Peyer's patch (tissue), 4 donors: Measurements from ENCODE around the gene ABTB1. TPM values are rescaled to one million over a fixed set of nuclear protein-coding genes. Genes with fewer than 3 reads are reported as not detected.

Experiments used
- DNase-seq, 3 donors: peaks; one replicate each; pipeline ENCODE4 v3.0.0-alpha.2; 2017 to 2019
- H3K27ac ChIP-seq, 4 donors: fragments of 200-600 bp; sonication (generic); one replicate each; pipeline ENCODE4 v1.5.1; 2016 to 2019
- H3K27me3 ChIP-seq, 2 donors: fragments of 200-600 bp; sonication (generic); one replicate each; pipeline ENCODE4 v1.5.1; 2019
- H3K36me3 ChIP-seq, 3 donors: fragments of 200-600 bp; sonication (generic); one replicate each; pipeline ENCODE4 v1.5.1; 2016 to 2019
- H3K4me1 ChIP-seq, 4 donors: fragments of 200-600 bp; sonication (generic); one replicate each; pipeline ENCODE4 v1.5.1; 2016 to 2019
- H3K4me3 ChIP-seq, 4 donors: fragments of 200-600 bp; sonication (generic); 1 replicate in 3 of 4; 2 replicates in 1 of 4; pipeline ENCODE4 v1.5.1; 2016 to 2019; ENCODE audit warnings: mild to moderate bottlenecking in 1 of 4
- H3K9me3 ChIP-seq, 4 donors: fragments of 200-600 bp; sonication (generic); one replicate each; pipeline ENCODE4 v1.5.1; 2016 to 2019; ENCODE audit warnings: mild to moderate bottlenecking in 1 of 4
- POLR2A ChIP-seq, 2 donors: fragments of 450-650 bp; IDR thresholded peaks; one replicate each; pipeline ENCODE4 v1.5.1; 2017; ENCODE audit warnings: antibody characterized with exemption in 2 of 2, mild to moderate bottlenecking in 2 of 2, moderate library complexity in 2 of 2
- total RNA-seq, 4 donors: library from RNA; depleted of rRNA; stranded (reverse); fragments of >200 nt; gene quantifications; one replicate each; pipeline ENCODE4 v1.1.0, GENCODE V29; 2016
- TF ChIP-seq, protein P1 (sequence below), 6 experiments: fragments of 450-650 bp in 4 of 6; fragments of 200-600 bp in 2 of 6; sonication (generic) in 1 of 6; IDR thresholded peaks; one replicate each; pipeline ENCODE4 v1.5.1; 2017 to 2019; ENCODE audit warnings: antibody characterized with exemption in 6 of 6, mild to moderate bottlenecking in 3 of 6, moderate library complexity in 1 of 6

The ABTB1 gene
- total RNA-seq, 4 donors from 2014 or later = 38.5 to 80.0 (median 57.1) TPM

DNA sequence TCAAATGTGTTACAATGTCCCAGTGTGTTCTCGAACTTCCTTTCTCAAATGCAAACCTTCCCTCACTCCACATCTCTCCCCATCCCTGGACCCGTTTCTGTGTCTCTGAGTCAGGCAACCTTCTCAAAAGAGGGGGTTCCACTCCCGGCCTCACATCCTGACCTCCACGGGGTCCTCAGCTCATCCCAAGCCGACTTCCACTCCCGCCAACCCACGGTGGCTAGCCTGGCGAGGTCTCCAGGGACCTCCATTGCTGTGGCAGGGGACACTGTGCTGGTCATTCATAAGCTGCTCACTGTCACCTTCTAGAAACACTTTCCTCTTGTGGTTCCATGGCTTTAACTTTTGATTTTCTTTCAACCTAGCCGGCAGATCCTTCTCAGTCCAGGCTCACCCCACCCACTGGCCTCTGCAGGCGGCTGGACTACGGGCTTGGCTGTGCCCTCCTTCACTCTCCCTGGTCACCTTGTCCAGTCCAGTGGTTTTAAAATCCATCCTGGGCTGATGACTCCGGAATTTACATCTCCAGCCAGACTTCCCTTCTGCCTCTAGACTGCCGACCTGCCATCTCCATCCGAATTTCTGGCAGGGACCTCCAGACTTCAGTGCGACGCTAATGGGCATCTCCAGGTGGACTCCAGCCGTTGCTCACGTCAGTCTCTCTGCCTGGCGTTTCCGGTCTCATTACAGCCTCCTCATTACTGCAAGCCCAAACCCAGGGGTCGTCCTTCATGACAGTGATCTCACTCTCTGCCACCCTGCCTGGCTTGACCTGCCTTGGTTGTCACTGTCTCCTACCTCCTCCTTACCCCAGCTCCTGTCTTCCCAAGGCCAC, 20.0 kb downstream of the ABTB1 start:
- H3K9me3 ChIP-seq = no peaks in the 10 kb centered on the region
- peaks cover 0 to 37% (median 0%) of the 10 kb centered on the region in 3 donors for H3K36me3 ChIP-seq
- H3K27ac ChIP-seq = no peak overlapping the region
- no peak overlapping the region for H3K4me3 ChIP-seq
- TF ChIP-seq, protein P1, sequence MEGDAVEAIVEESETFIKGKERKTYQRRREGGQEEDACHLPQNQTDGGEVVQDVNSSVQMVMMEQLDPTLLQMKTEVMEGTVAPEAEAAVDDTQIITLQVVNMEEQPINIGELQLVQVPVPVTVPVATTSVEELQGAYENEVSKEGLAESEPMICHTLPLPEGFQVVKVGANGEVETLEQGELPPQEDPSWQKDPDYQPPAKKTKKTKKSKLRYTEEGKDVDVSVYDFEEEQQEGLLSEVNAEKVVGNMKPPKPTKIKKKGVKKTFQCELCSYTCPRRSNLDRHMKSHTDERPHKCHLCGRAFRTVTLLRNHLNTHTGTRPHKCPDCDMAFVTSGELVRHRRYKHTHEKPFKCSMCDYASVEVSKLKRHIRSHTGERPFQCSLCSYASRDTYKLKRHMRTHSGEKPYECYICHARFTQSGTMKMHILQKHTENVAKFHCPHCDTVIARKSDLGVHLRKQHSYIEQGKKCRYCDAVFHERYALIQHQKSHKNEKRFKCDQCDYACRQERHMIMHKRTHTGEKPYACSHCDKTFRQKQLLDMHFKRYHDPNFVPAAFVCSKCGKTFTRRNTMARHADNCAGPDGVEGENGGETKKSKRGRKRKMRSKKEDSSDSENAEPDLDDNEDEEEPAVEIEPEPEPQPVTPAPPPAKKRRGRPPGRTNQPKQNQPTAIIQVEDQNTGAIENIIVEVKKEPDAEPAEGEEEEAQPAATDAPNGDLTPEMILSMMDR (IDR thresholded peaks at IDR 0.05) = no peak
- TF ChIP-seq POLR2A (IDR thresholded peaks at IDR 0.05) = no peak
- no peak for DNase-seq
- peaks cover 0 to 21% (median 0%) of the 10 kb centered on the region in 4 donors for H3K4me1 ChIP-seq
- no peaks in the 10 kb centered on the region for H3K27me3 ChIP-seq

DNA sequence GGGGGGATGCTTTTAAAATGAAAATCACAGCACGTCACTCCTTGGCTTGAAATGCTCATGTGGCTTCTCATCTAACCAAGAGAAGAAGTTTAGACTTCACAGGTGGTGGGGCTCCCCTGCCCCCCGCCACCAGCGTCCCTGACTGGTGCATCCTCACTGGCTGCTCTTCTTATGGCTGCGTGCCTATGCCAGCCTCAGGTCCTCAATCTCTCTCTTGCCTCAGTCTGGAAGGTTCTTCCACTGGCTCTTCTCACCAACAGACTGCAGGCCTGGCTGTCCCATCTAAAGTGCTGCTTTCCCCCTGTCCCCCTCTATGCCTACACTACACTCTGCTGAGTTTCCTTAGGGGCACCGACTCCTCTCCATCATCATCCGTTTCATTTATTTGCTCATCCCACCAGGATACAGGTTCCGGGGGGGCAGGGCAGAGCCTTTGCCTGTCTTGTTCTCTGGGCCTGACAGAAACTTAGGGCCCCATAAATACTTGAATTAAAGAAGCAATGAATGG, 20.6 kb downstream of the ABTB1 start:
- H3K9me3 ChIP-seq = no peaks in the 10 kb centered on the region
- no peak for DNase-seq
- TF ChIP-seq, protein P1 (IDR thresholded peaks at IDR 0.05) = no peak
- TF ChIP-seq POLR2A (IDR thresholded peaks at IDR 0.05) = no peak
- no peaks in the 10 kb centered on the region for H3K27me3 ChIP-seq
- no peak overlapping the region for H3K4me3 ChIP-seq
- H3K27ac ChIP-seq = no peak overlapping the region
- H3K4me1 ChIP-seq = peaks cover 0 to 27% (median 0%) of the 10 kb centered on the region in 4 donors
- H3K36me3 ChIP-seq = peaks cover 0 to 37% (median 0%) of the 10 kb centered on the region in 3 donors

DNA sequence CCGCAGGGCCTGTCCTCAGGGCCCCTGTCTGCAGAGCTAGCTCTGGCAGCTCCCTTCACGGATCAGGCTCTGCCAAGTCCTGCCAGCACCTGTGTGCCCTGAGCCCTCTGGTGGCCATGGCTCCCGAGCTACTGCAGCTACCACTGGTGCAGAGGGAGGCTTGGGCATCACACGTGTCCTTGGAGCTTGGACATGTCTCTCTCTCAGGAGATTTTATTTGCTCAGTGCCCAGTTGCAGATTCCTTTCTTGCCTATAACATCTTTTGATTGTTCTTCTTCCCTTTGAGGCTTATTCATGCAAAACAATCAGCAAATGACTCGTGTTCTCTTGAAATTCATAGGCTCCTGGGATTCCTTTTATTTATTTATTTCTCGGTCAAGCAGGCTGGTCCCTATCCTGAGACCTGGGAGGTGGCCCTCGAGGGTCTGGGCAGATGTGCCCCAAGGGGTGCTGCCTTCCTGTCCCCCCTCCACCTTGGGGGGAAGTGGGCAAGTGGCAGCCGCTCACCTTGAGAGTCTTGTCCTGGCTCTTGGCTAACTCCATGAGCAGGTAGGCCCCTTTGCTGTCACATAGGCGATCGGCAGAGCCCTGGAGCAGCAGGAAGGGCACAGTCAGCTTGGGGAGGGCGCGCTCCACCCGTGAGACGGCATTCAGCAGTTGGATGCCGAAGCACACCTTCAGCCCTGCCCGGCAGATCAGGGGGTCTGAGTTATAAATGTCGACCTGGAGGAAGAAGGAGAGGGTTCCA, 21.9 kb downstream of the ABTB1 start:
- DNase-seq = peak in 2 of 3 donors; percentile 37 to 65
- peaks cover 0 to 36% (median 0%) of the 10 kb centered on the region in 4 donors for H3K4me1 ChIP-seq
- H3K27ac ChIP-seq = no peak overlapping the region
- TF ChIP-seq, protein P1 (IDR thresholded peaks at IDR 0.05) = peak in 3 of 6 experiments; percentile 31 to 46 (median 37)
- TF ChIP-seq POLR2A (IDR thresholded peaks at IDR 0.05) = no peak
- H3K27me3 ChIP-seq = no peaks in the 10 kb centered on the region
- H3K9me3 ChIP-seq = no peaks in the 10 kb centered on the region
- no peak overlapping the region for H3K4me3 ChIP-seq
- H3K36me3 ChIP-seq = peaks cover 0 to 37% (median 0%) of the 10 kb centered on the region in 3 donors

DNA sequence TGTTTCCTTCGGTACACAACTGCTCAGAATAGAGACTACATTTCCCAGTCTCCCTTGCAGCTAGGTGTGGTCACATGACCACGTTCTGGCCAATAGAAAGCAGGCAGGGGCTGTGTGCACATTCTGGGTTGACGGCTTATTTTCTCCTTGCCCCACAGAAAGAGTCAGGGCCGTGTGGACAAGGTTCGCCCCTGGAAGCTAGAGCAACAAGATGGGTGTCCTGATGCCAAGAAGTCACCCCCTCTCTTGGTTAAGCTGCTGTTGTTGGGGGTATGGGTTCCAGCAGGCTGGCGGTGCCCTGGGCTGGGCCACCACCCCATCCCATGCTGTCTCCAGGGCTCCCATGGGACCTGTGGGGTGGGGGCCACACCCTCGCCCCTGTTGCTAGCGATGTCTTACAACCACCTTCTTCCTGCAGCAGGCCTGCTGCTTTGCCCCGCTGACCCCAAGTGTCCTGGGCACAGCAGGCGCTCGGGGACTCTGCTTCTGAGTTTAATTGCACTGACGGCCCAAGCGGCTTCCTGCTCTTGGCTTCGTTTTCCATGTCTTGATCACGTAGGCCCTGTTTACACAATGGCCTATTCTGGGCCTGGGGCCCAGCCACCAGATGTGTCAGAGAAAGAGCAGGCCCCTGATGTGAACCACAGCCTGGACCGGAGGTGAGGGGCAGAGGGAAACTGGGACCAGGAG, 24.9 kb downstream of the ABTB1 start:
- peak overlapping the region; percentile 57 to 89 (median 76) for H3K27ac ChIP-seq
- TF ChIP-seq, protein P1 (IDR thresholded peaks at IDR 0.05) = no peak
- TF ChIP-seq POLR2A (IDR thresholded peaks at IDR 0.05) = no peak
- no peaks in the 10 kb centered on the region for H3K9me3 ChIP-seq
- DNase-seq = peak; percentile 58 to 79 (median 66)
- peaks cover 0 to 20% (median 0%) of the 10 kb centered on the region in 3 donors for H3K36me3 ChIP-seq
- H3K4me3 ChIP-seq = peak overlapping the region in 3 of 4 donors; percentile 4 to 18 (median 15)
- H3K27me3 ChIP-seq = no peaks in the 10 kb centered on the region
- H3K4me1 ChIP-seq = peaks cover 0 to 35% (median 0%) of the 10 kb centered on the region in 4 donors

DNA sequence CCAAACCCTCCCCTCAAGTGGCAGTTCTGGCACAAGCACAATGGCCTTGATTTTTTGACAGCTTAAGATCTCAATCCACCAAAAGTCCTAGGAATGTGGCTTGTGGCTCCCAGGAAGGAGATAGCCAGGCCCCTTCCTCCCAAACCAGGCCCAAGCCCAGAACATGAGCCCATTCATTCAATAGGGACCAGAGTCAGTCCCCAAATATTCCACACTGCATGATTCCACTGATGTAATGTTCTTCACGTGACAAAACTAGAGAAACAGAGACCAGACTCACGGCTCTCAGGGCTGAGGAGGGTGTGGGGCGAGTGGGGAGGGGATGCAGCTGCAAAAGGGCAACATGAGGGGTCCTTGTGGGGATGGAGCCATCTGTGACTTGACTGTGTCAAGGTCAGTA, 25.5 kb downstream of the ABTB1 start:
- peak in 1 of 3 donors; percentile 18 for DNase-seq
- H3K9me3 ChIP-seq = no peaks in the 10 kb centered on the region
- H3K27ac ChIP-seq = peak overlapping the region; percentile 57 to 89 (median 76)
- no peak for TF ChIP-seq POLR2A (IDR thresholded peaks at IDR 0.05)
- TF ChIP-seq, protein P1 (IDR thresholded peaks at IDR 0.05) = no peak
- H3K27me3 ChIP-seq = no peaks in the 10 kb centered on the region
- peaks cover 0 to 38% (median 0%) of the 10 kb centered on the region in 4 donors for H3K4me1 ChIP-seq
- H3K36me3 ChIP-seq = peaks cover 0 to 14% (median 0%) of the 10 kb centered on the region in 3 donors
- no peak overlapping the region for H3K4me3 ChIP-seq
